Stimulated activated CD4-positive, alpha-beta T cell treated with anti-CD3 and anti-CD28 coated beads, TNF-alpha, amount 100 ng/mL, for 1 hour (primary cell): ENCODE measurements around the gene PRSS53.
"Not testable (repeated sequence)": the region's sequence is repeated elsewhere in the genome, so short reads cannot be mapped to it uniquely, and the experiment has no call there.

Experiments used
- DNase-seq, 3 donors: peaks; one replicate each; pipeline ENCODE4 v3.0.0-alpha.2; 2020; ENCODE audit warnings: low read depth in 3 of 3, low spot score in 1 of 3

The PRSS53 gene

GRCh38 chr16:31088459-31089183, at the start of gene PRSS53:
TSS of gene PRSS53 (minus strand) at chr16:31088943. CDS start at chr16:31088809, 134 bp downstream.
- DNase-seq = no peak

- DNase-seq = not testable (repeated sequence)
These were observed 48.2 kb upstream of the PRSS53 start for GRCh38 chr16:31136822-31137499.

GRCh38 chr16:31136287-31136662, 47.5 kb upstream of the PRSS53 start:
- no peak for DNase-seq

GRCh38 chr16:31135535-31136286, 47.0 kb upstream of the PRSS53 start, which contains the start of gene PRSS8:
TSS of gene PRSS8 (minus strand) at chr16:31135727. CDS start at chr16:31135498, 229 bp downstream.
- no peak for DNase-seq

- no peak for DNase-seq
These were observed 46.1 kb upstream of the PRSS53 start for GRCh38 chr16:31134625-31135534.

- no peak for DNase-seq
These were observed 45.4 kb upstream of the PRSS53 start for GRCh38 chr16:31134091-31134571.

GRCh38 chr16:31133046-31133501, 44.3 kb upstream of the PRSS53 start:
- DNase-seq = no peak

GRCh38 chr16:31132303-31132979, 43.7 kb upstream of the PRSS53 start:
- no peak for DNase-seq

- no peak for DNase-seq
These were observed 43.1 kb upstream of the PRSS53 start for GRCh38 chr16:31131841-31132271.

GRCh38 chr16:31131416-31131815, 42.7 kb upstream of the PRSS53 start:
- no peak for DNase-seq

- DNase-seq = no peak
These were observed 42.2 kb upstream of the PRSS53 start for GRCh38 chr16:31130899-31131298.

GRCh38 chr16:31130336-31130891, 41.7 kb upstream of the PRSS53 start:
- DNase-seq = no peak

- DNase-seq = no peak
These were observed 41.0 kb upstream of the PRSS53 start for GRCh38 chr16:31129568-31130335.

GRCh38 chr16:31128711-31129567, 40.2 kb upstream of the PRSS53 start:
- no peak for DNase-seq

GRCh38 chr16:31127182-31127581, 38.4 kb upstream of the PRSS53 start:
- no peak for DNase-seq

- DNase-seq = no peak
These were observed 37.1 kb upstream of the PRSS53 start for GRCh38 chr16:31125844-31126243.

- DNase-seq = no peak
These were observed 31.4 kb upstream of the PRSS53 start for GRCh38 chr16:31120129-31120528.
